Colonic mucosa (tissue), 4 donors: Measurements from ENCODE around the gene ASTN2. TPM values are rescaled to one million over a fixed set of nuclear protein-coding genes. Genes with fewer than 3 reads are reported as not detected.

Experiments used
- DNase-seq: peaks from one replicate; pipeline ENCODE4 v3.0.0-alpha.2; 2020
- H3K27ac ChIP-seq: fragments of 200-600 bp; one replicate; pipeline ENCODE4 v1.8.0; 2021
- H3K27me3 ChIP-seq: fragments of 200-600 bp; one replicate; pipeline ENCODE4 v1.8.0; 2021
- H3K36me3 ChIP-seq: fragments of 200-600 bp; one replicate; pipeline ENCODE4 v1.8.0; 2021
- H3K4me1 ChIP-seq: fragments of 200-600 bp; one replicate; pipeline ENCODE4 v1.8.0; 2021; ENCODE audit warnings: mild to moderate bottlenecking
- H3K4me3 ChIP-seq: fragments of 200-600 bp; one replicate; pipeline ENCODE4 v1.8.0; 2021
- H3K9ac ChIP-seq, 2 donors: one replicate each; pipeline ENCODE4 v1.7.0; 2013; ENCODE audit warnings: control low read depth in 2 of 2, low read depth in 2 of 2, low read length in 2 of 2
- H3K9me3 ChIP-seq: fragments of 200-600 bp; one replicate; pipeline ENCODE4 v1.8.0; 2021
- CTCF ChIP-seq: fragments of 200-600 bp; IDR thresholded peaks from one replicate; pipeline ENCODE4 v1.8.0; 2022; ENCODE audit warnings: antibody characterized with exemption, mild to moderate bottlenecking
- intact Hi-C: fragments of 100-400 bp; cut with DNase I; formaldehyde crosslinking; loops from one replicate; pipeline ENCODE4 v1.14.1; 2022
- total RNA-seq, 2 donors: library from RNA; stranded (reverse); fragmentation: NEBNext Ultra II Directional in 1 of 2; extraction: Animal tissue kit (Norgen Biotek cat#: 25700) in 1 of 2; gene quantifications; one replicate each; pipeline ENCODE4 v1.2.1, GENCODE V29; 2021
- donor health status: healthy.
- donor health status: DM: no; HTN: no; CAD: no.
- donor health status: DM: no; HTN: no; CAD: no.

Gene ASTN2
- total RNA-seq, 2 donors from 2014 or later = 2.5 to 6.1 TPM

- H3K27me3 ChIP-seq = no peaks in the 10 kb centered on the region
- no peaks in the 10 kb centered on the region for H3K9me3 ChIP-seq
- peak; percentile 63 for DNase-seq
- peak; percentile 60 for TF ChIP-seq CTCF
- H3K27ac ChIP-seq = no peak overlapping the region
- H3K4me3 ChIP-seq = no peak overlapping the region
- no peak overlapping the region for H3K9ac ChIP-seq
- H3K36me3 ChIP-seq = no peaks in the 10 kb centered on the region
- intact Hi-C loops = loop anchor here (5.0 kb wide), 1 partner anchor 77 kb away; no protein-coding TSS in a partner anchor
- peaks cover 3% of the 10 kb centered on the region for H3K4me1 ChIP-seq
Observed at GRCh38 chr9:116494815-116495634, 919.8 kb downstream of the ASTN2 start.

GRCh38 chr9:116493183-116493860 lies 921.5 kb downstream of the ASTN2 start:
- TF ChIP-seq CTCF = no peak
- H3K27ac ChIP-seq = no peak overlapping the region
- H3K36me3 ChIP-seq = no peaks in the 10 kb centered on the region
- H3K4me3 ChIP-seq = no peak overlapping the region
- H3K4me1 ChIP-seq = peaks cover 3% of the 10 kb centered on the region
- DNase-seq = no peak
- intact Hi-C loops = loop anchor here (5.0 kb wide), 1 partner anchor 79 kb away; no protein-coding TSS in a partner anchor
- H3K27me3 ChIP-seq = no peaks in the 10 kb centered on the region
- H3K9me3 ChIP-seq = no peaks in the 10 kb centered on the region
- H3K9ac ChIP-seq = no peak overlapping the region

- H3K9me3 ChIP-seq = no peaks in the 10 kb centered on the region
- no peak overlapping the region for H3K27ac ChIP-seq
- no peaks in the 10 kb centered on the region for H3K27me3 ChIP-seq
- H3K36me3 ChIP-seq = no peaks in the 10 kb centered on the region
- H3K4me1 ChIP-seq = peaks cover 3% of the 10 kb centered on the region
- TF ChIP-seq CTCF = no peak
- no peak for DNase-seq
- intact Hi-C loops = loop anchor here (5.0 kb wide), 1 partner anchor 81 kb away; no protein-coding TSS in a partner anchor
- H3K4me3 ChIP-seq = no peak overlapping the region
- H3K9ac ChIP-seq = no peak overlapping the region
Observed at GRCh38 chr9:116491659-116492058, 923.2 kb downstream of the ASTN2 start.

- Histone ChIP-seq H3K27ac (no peak overlapping the region), H3K27me3 (no peaks in the 10 kb centered on the region), H3K9me3 (no peaks in the 10 kb centered on the region), H3K4me1 (peaks cover 3% of the 10 kb centered on the region), H3K4me3 (no peak overlapping the region), H3K9ac (no peak overlapping the region), H3K36me3 (no peaks in the 10 kb centered on the region)
- intact Hi-C loops = loop anchor here (5.0 kb wide), 1 partner anchor 81 kb away; no protein-coding TSS in a partner anchor
- no peak for DNase-seq
- no peak for TF ChIP-seq CTCF
Observed at GRCh38 chr9:116491219-116491618, 923.6 kb downstream of the ASTN2 start.

GRCh38 chr9:116490321-116490720 lies 924.5 kb downstream of the ASTN2 start:
- TF ChIP-seq CTCF = no peak
- peaks cover 3% of the 10 kb centered on the region for H3K4me1 ChIP-seq
- no peak overlapping the region for H3K9ac ChIP-seq
- no peaks in the 10 kb centered on the region for H3K27me3 ChIP-seq
- H3K27ac ChIP-seq = no peak overlapping the region
- no peak for DNase-seq
- intact Hi-C loops = loop anchor here (5.0 kb wide), 1 partner anchor 82 kb away; no protein-coding TSS in a partner anchor
- no peak overlapping the region for H3K4me3 ChIP-seq
- H3K9me3 ChIP-seq = no peaks in the 10 kb centered on the region
- no peaks in the 10 kb centered on the region for H3K36me3 ChIP-seq
